ENCODE data around the gene MAG.

The MAG gene

DNA sequence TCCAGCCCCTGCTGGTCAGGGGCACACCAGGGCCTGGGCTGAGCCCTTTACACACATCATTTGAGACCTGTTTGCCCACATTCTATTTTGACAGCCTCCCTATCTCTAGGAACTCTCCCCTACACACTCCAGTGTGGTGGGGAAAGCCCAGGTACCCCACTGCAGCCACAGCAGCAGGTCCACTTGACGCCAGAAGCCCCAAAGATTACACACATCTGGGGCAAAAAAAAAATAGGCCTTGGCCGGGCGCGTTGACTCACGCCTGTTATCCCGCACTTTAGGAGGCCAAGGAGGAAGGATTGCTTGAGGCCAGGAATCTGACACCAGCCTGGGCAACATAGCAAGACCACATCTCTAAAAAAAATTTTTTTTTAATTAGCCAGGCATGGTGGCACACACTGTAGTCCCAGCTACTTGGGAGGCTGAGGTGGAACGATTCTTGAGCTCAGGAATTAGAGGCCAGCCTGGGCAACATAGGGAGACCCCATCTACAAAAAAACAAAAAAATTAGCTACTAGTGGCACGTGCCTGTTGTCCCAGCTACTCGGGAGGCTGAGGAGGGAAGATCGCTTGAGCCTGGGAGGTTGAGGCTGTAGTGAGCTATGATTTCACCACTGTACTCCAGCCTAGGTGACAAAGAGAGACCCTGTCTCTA lies 19.0 kb downstream of the MAG start:
- no peak for DNase-seq (ENCODE audit: low read depth in 2 of 2)
- TF ChIP-seq, protein P1, sequence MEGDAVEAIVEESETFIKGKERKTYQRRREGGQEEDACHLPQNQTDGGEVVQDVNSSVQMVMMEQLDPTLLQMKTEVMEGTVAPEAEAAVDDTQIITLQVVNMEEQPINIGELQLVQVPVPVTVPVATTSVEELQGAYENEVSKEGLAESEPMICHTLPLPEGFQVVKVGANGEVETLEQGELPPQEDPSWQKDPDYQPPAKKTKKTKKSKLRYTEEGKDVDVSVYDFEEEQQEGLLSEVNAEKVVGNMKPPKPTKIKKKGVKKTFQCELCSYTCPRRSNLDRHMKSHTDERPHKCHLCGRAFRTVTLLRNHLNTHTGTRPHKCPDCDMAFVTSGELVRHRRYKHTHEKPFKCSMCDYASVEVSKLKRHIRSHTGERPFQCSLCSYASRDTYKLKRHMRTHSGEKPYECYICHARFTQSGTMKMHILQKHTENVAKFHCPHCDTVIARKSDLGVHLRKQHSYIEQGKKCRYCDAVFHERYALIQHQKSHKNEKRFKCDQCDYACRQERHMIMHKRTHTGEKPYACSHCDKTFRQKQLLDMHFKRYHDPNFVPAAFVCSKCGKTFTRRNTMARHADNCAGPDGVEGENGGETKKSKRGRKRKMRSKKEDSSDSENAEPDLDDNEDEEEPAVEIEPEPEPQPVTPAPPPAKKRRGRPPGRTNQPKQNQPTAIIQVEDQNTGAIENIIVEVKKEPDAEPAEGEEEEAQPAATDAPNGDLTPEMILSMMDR (IDR thresholded peaks at IDR 0.05; ENCODE audit: low read depth, low read length): no peak
- no peak overlapping the region for H3K4me3 ChIP-seq (replicated peaks in 1 of 2; ENCODE audit: low read depth in 2 of 2, low read length in 2 of 2)

- no peak for DNase-seq (ENCODE audit: low read depth in 2 of 2)
Measured at GRCh38 chr19:35311901-35312665, 20.1 kb downstream of the MAG start.

DNA sequence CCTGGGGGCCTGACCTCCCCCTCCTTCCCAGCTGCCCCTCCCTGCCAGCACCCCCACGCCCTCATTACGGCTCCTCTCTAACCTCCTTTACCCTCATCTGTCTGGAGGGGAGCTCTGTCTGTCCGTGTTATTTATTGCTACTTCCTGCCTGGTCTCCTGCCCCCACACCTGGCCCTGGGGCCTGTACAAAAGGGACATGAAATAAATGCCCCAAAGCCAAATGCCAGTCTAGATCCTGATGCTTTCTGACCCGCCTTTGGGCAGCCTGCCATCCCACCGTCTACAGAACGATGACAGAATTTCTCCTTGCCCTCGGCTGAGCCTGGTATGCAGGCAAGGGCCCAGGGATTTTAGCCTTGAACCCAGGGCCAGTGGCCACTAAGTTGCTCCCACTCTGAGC lies 21.6 kb downstream of the MAG start:
- TF ChIP-seq, protein P1 (IDR thresholded peaks at IDR 0.05; ENCODE audit: low read depth, low read length): no peak

More at GRCh38 chr19:35311901-35312665, 20.1 kb downstream of the MAG start:
- TF ChIP-seq, protein P1 (IDR thresholded peaks at IDR 0.05; ENCODE audit: low read depth, low read length): no peak
- no peak overlapping the region for H3K4me3 ChIP-seq (replicated peaks in 1 of 2; ENCODE audit: low read depth in 2 of 2, low read length in 2 of 2)

DNA sequence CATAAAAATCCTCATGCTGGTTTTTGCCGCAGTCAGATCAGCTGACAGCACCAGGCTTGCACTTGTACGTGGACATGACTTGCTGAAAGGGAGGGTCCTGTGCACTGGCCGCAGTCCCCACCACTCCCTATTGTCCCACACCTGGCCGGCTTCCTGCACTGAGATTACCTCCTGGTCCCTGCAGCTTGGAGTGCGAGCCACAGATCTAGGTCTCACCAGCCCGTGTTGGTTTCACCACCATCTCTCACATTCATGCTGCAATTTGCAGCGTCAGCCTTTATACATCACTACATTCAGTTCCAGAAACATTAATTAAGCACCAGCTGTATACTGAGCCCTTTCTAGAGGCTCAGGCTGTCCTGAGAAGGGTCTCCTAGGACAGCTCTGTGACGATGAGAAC lies 22.1 kb downstream of the MAG start:
- no peak overlapping the region for H3K4me3 ChIP-seq (replicated peaks in 1 of 2; ENCODE audit: low read depth in 2 of 2, low read length in 2 of 2)
- TF ChIP-seq, protein P1 (IDR thresholded peaks at IDR 0.05; ENCODE audit: low read depth, low read length): no peak
- no peak for DNase-seq (ENCODE audit: low read depth in 2 of 2)

More for the DNA sequence above, 21.6 kb downstream of the MAG start:
- H3K4me3 ChIP-seq (replicated peaks in 1 of 2; ENCODE audit: low read depth in 2 of 2, low read length in 2 of 2): no peak overlapping the region
- no peak for DNase-seq (ENCODE audit: low read depth in 2 of 2)

DNA sequence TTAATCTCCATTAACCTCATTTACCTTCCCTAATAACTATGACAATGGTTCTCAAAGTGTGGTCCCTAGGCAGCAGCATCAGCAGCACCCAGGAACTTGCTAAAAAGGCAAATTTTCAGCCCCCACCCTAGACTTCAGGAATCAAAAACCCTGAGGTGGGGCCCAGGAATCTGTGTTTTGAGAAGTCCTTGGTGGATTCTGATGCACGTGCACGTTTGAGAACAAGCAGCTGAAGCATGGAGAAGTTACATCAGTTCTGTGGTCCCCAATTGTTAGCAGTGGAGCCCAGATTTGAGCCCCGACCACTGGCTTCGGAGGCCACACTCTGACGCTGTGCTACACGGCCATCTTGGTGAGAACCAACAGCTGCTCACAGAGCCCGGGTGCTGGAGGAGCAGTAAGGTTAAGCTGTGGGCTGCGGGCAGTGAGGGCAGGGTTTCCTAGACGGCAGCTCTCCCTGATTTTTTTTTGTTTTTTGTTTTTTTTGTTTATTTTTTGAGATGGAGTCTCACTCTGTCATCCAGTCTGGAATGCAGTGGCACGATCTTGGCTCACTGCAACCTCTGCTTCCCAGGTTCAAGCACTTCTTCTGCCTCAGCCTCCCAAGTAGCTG lies 23.0 kb downstream of the MAG start:
- TF ChIP-seq, protein P1 (IDR thresholded peaks at IDR 0.05; ENCODE audit: low read depth, low read length): no peak
- no peak for DNase-seq (ENCODE audit: low read depth in 2 of 2)
- no peak overlapping the region for H3K4me3 ChIP-seq (replicated peaks in 1 of 2; ENCODE audit: low read depth in 2 of 2, low read length in 2 of 2)

DNA sequence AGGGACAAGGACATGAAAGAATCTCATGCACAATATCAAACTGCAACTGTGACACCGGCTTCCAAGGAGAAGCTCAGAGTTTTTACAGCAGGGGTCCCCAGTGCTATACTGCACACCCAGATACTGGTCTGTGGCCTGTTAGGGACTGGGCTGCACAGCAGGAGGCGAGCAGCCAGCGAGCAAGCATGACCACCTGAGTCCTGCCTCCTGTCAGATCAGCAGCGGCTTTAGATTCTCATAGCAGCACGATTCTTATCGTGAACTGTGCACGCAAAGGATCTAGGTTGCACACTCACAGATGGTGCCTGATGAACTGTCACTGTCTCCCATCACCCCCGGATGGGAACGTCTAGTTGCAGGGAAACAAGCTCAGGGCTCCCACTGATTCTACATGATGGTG lies 23.9 kb downstream of the MAG start:
- no peak for DNase-seq (ENCODE audit: low read depth in 2 of 2)
- TF ChIP-seq, protein P1 (IDR thresholded peaks at IDR 0.05; ENCODE audit: low read depth, low read length): no peak
- H3K4me3 ChIP-seq (replicated peaks in 1 of 2; ENCODE audit: low read depth in 2 of 2, low read length in 2 of 2): no peak overlapping the region

Measured in cardiac fibroblast (primary cell).